DOHH2 (cell line): Measurements from ENCODE around the gene TPCN2.

ENCODE experiments used
- H3F3A ChIP-seq: fragments of 200-600 bp; sonication (generic), shearing (Covaris generic); 2 replicates; pipeline ENCODE4 v1.6.0; 2016; ENCODE audit warnings: antibody characterized with exemption, mild to moderate bottlenecking; ENCODE audit not compliant: control insufficient read depth, insufficient read depth
- H3K27ac ChIP-seq: fragments of 200-600 bp; sonication (generic); 2 replicates; pipeline ENCODE4 v1.5.1; 2014; ENCODE audit warnings: low read depth, mild to moderate bottlenecking, low read length, moderate library complexity
- H3K27me3 ChIP-seq: fragments of 200-600 bp; sonication (generic); 2 replicates; pipeline ENCODE4 v1.6.1; 2014; ENCODE audit warnings: mild to moderate bottlenecking, low read length, mixed read lengths; ENCODE audit not compliant: control insufficient read depth
- H3K36me3 ChIP-seq: fragments of 200-600 bp; sonication (generic); 2 replicates; pipeline ENCODE4 v1.6.1; 2014; ENCODE audit warnings: mild to moderate bottlenecking, low read length, moderate library complexity, mixed read lengths; ENCODE audit not compliant: control insufficient read depth
- H3K4me1 ChIP-seq: fragments of 200-600 bp; sonication (generic); 2 replicates; pipeline ENCODE4 v1.6.1; 2014; ENCODE audit warnings: mild to moderate bottlenecking, low read length, mixed read lengths; ENCODE audit not compliant: control insufficient read depth
- H3K4me2 ChIP-seq: fragments of 200-600 bp; sonication (generic); 2 replicates; pipeline ENCODE4 v1.6.0; 2014; ENCODE audit warnings: mild to moderate bottlenecking, low read length, moderate library complexity
- H3K4me3 ChIP-seq: fragments of 200-600 bp; sonication (generic); 2 replicates; pipeline ENCODE4 v1.5.1; 2014; ENCODE audit warnings: mild to moderate bottlenecking, low read length, mixed read lengths
- H3K79me2 ChIP-seq: fragments of 200-600 bp; sonication (generic); 2 replicates; pipeline ENCODE4 v1.6.1; 2014; ENCODE audit warnings: mild to moderate bottlenecking, low read length, mixed read lengths; ENCODE audit not compliant: control insufficient read depth
- H3K9me2 ChIP-seq: fragments of 200-600 bp; sonication (generic); replicated peaks from 2 replicates; pipeline ENCODE4 v1.6.1; 2014; ENCODE audit warnings: mild to moderate bottlenecking, low read length, mixed read lengths; ENCODE audit not compliant: control insufficient read depth
- H3K9me3 ChIP-seq: fragments of 200-600 bp; sonication (generic); 2 replicates; pipeline ENCODE4 v1.6.1; 2014; ENCODE audit warnings: antibody characterized with exemption, low read length, mixed read lengths; ENCODE audit not compliant: control insufficient read depth, insufficient read depth
- H4K20me1 ChIP-seq: fragments of 200-600 bp; sonication (generic); 2 replicates; pipeline ENCODE4 v1.6.0; 2014; ENCODE audit warnings: low read depth, mild to moderate bottlenecking, antibody characterized with exemption, low read length, moderate library complexity; ENCODE audit not compliant: control insufficient read depth, insufficient read depth
- CTCF ChIP-seq: fragments of 200-600 bp; sonication (generic); IDR thresholded peaks from one replicate; pipeline ENCODE4 v1.5.1; 2014; ENCODE audit warnings: antibody characterized with exemption, mild to moderate bottlenecking, low read depth, low read length; ENCODE audit not compliant: poor library complexity, severe bottlenecking
- EZH2phosphoT487 ChIP-seq: fragments of 200-600 bp; sonication (generic); IDR thresholded peaks from 2 replicates; pipeline ENCODE4 v1.6.1; 2017; ENCODE audit warnings: borderline replicate concordance, mild to moderate bottlenecking, antibody characterized with exemption, low read length, moderate library complexity, mixed read lengths

Gene TPCN2

DNA sequence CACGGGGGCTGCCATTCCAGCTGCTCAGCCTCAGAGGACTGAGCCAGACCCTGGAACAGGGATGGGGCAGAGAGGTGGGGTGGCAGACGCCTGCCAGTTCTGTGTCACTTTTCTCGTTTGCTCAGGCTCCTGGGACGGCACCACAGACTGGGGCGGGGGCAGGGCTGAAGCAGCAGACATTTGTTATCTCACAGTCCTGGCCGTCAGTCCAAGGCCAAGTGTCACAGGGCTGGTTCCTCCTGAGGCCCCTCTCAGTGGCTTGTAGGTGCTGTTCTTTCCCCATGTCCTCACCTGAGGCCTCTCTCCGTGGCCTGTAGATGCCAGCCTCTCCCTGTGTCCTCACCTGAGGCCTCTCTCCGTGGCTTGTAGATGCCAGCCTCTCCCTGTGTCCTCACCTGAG, 24.7 kb downstream of the TPCN2 start:
- TF ChIP-seq EZH2phosphoT487 (no peak), CTCF (no peak)
- no peaks in the 10 kb centered on the region for H4K20me1 ChIP-seq
- H3F3A ChIP-seq, result no peaks in the 10 kb centered on the region
- no peak overlapping the region for H3K27ac ChIP-seq
- H3K9me3 ChIP-seq, result no peaks in the 10 kb centered on the region
- no peaks in the 10 kb centered on the region for H3K4me1 ChIP-seq
- no peak overlapping the region for H3K4me2 ChIP-seq
- H3K4me3 ChIP-seq, result no peak overlapping the region
- no peaks in the 10 kb centered on the region for H3K27me3 ChIP-seq
- H3K79me2 ChIP-seq, result no peaks in the 10 kb centered on the region
- no peaks in the 10 kb centered on the region for H3K36me3 ChIP-seq
- H3K9me2 ChIP-seq, result no peaks in the 10 kb centered on the region

- H3K4me2 ChIP-seq, result no peak overlapping the region
- H3K27ac ChIP-seq, result no peak overlapping the region
- H3K9me3 ChIP-seq, result no peaks in the 10 kb centered on the region
- TF ChIP-seq CTCF (no peak), EZH2phosphoT487 (no peak)
- H3K36me3 ChIP-seq, result no peaks in the 10 kb centered on the region
- H3F3A ChIP-seq, result no peaks in the 10 kb centered on the region
- no peaks in the 10 kb centered on the region for H3K4me1 ChIP-seq
- H3K9me2 ChIP-seq, result no peaks in the 10 kb centered on the region
- no peaks in the 10 kb centered on the region for H3K79me2 ChIP-seq
- H4K20me1 ChIP-seq, result no peaks in the 10 kb centered on the region
- H3K4me3 ChIP-seq, result no peak overlapping the region
- no peaks in the 10 kb centered on the region for H3K27me3 ChIP-seq
Observed at GRCh38 chr11:69074375-69075140, 25.8 kb downstream of the TPCN2 start.

DNA sequence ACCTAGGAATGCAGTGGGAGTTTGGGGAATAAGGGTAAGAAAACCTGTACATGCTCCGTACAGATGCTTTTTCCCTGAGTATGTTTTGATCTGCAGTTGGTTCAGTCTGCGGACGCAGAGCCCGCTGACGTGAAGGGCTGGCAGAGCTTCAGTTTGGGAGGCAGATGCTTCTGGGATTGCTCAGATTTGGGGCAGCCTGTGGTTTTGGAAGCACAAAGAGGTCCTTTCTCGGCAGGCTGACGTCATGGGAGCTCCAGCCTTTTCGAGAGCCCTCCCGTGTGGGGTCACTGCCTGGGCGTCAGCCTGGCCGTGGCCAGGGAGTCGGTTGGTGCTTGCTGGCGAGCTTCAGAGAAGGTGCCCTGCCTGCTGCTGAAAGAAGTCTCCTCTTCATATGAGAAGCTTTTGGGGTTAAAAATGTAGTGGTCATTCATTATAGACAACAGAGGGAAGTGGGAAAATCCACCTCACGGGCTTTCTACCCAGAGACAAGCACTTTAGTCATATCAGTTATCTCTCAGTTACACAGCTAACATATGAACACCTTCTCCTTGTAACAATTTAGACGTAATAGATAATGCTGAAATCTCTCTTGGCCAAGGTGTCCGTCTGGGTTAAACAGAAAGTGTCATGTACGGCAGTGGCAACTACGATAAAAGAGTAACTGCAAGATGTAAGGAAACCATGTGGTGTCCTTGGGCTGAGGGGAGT, 26.8 kb downstream of the TPCN2 start:
- Histone ChIP-seq H3K4me3 (no peak overlapping the region), H3K27me3 (no peaks in the 10 kb centered on the region), H3F3A (no peaks in the 10 kb centered on the region), H3K27ac (no peak overlapping the region), H3K36me3 (no peaks in the 10 kb centered on the region), H3K9me3 (no peaks in the 10 kb centered on the region), H3K4me1 (no peaks in the 10 kb centered on the region), H3K4me2 (no peak overlapping the region), H3K79me2 (no peaks in the 10 kb centered on the region), H4K20me1 (no peaks in the 10 kb centered on the region), H3K9me2 (no peaks in the 10 kb centered on the region)
- no peak for TF ChIP-seq CTCF
- TF ChIP-seq EZH2phosphoT487, result no peak
